NCI-H2107 (cell line): ENCODE measurements around the gene PKN1.

Experiments used
- DNase-seq: peaks from one replicate; lab custom pipeline; 2025; lab: John Stamatoyannopoulos, UW

The PKN1 gene

DNA sequence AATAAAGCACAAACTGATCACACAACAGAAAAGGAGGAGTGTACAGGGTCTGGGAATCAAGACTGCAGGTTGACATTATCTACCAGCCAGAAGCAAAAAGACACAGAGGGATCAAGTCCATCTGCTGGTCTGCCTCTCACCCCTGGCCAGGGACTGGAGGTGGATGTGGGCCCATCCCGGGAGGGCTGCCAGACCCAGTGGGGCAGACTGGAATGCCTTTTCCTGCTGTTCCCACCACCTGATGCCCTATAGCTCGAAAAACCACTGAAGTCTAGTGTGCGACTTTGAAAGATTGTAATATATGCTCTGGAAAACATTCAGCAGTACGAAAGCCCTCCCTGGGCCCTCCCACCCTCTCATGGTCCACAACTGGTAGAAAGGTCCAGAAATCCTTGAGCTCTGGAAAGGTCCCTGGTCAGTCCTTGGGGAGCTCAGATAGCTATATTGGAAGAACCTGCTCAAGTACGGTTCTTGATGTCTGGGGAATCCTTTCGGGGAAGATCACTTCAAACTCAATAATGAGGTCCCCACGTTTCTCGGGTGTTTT lies 82.5 kb downstream of the PKN1 start:
- no peak for DNase-seq

DNA sequence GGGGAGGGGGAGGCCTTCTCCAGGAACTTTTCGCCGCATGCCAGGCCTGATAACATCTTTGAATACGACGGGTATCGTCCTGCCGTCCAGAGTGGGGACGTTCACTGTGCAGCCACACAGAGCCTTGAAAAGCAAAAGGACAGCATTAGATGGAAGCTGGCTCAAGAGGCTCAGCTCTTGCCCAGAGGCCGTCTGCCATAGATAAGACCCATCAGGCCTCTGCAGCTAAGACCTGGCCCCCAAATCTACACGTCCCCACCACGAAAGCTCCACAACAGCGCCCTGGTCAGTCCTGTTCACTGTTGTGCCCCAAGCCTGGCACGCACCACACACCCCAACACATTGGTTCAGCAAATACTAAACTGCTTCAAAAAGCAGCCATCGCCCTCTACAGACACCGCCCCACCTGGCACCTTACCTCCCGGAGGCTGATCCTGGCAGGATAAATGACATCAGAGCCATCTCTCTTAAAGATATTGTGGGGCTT lies 83.0 kb downstream of the PKN1 start:
- DNase-seq: no peak

DNA sequence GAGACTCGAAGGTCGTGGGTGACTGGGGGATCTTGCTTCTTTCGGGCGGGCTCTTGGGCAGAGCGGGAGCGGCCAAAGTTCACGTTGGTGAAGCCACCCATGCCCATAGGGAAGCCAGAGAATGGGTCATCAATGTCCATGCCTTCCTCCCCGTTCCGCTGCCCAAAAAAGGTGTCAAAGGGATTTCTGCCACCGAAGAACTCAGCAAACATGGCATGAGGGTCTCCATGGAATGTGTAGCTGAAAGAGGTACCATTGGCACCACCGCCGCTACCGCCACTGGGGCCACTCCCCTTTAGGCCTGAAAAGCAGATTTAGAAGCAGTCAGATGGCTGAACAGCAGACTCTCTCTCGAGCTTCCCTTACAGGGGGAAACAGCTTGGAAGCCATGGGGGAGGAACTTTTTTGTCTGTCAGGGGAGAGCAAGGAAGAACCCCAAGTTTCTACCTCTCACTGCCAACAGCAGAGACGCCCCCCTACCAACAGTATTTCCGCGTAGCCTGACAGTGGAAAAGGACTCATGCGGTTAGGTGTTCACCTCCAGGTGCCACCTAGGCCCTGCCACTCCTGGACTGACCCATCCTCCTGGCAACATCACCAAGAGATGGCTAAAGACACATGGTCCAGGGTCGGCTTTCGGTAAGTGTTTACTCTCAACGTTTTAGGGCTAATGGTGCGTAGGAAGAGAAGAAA lies 83.8 kb downstream of the PKN1 start:
- no peak for DNase-seq

DNA sequence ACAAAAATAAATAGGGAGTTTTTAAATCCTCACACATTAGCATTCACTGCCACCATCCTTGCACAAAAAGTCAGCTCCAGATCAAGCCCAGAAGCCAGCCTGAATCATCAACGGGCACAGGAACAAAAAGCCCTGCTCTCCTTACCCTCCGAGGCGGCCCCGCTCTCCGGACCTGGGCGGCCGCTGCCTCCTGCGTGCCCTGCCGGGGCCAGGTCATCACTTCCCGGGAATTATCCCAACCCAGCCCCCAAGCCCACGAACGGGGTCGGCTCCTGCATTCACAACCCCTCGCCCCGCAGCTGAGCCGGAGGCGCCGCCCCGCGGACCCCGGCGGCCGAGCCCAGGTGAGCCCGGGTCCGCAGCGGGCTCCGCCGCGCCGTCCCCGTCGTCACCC lies 84.3 kb downstream of the PKN1 start:
- no peak for DNase-seq

DNA sequence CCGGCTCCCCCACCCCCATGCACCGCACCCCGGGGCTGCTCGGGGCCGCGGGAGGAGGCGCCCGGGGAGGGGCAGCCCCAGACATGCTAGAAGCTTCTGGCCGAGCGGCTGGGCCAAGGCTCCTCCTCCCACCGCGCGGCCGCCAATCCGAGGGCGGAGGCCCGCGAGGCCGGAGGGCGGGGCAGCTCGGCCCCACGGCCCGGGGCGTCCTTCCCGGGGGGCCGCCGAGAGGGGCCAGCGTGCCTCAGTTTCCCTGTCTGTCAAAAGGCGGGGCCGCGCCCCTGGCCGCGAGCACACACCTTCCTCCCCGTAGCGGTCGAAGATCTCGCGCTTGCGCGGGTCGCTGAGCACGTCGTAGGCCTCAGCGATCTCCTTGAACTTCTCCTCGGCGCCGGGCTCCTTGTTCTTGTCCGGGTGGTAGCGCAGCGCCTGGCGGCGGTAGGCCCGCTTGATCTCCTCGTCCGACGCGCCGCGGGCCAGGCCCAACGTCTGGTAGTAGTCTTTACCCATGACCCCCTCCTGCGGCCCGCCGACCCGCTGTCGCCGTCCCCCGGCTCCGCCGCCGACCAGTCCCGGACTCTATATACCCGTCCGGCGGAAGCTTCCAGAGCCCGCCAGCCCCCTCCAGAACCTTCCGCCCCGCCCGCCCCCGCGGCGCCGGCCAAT lies 84.9 kb downstream of the PKN1 start, which contains the start of gene DNAJB1:
Gene DNAJB1 (minus strand): TSS at position 558 of the 666 bp plus-strand sequence. CDS start 48 bp downstream, at position 510.
- no peak for DNase-seq

DNA sequence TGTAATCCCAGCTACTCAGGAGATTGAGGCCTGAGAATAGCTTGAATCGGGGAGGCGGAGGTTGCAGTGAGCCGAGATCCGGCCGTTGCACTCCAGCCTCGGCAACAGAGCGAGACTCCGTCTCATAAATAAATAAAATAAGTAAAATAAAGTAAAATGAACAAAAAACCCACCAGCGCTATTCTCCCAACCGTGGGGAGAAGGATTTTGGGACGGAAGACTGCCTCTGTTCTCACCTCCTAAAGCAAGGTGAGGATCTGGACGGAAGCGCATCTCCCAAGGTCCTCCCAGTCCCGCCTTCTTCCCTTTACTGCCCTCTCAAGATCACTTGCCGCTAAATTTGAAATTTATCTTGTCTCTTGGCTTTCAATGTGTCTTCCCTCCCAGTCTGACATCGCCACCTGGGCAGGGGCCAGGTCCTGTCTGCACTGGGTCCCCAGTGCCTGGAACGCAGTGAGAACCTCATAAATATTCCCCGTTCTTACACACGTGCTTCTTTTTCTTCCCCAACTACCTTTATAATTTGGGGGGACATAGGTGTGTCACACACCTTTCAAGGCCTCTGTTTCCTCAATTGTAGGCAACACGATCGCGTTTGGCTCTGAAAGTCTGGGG lies 86.2 kb downstream of the PKN1 start:
- DNase-seq: no peak

DNA sequence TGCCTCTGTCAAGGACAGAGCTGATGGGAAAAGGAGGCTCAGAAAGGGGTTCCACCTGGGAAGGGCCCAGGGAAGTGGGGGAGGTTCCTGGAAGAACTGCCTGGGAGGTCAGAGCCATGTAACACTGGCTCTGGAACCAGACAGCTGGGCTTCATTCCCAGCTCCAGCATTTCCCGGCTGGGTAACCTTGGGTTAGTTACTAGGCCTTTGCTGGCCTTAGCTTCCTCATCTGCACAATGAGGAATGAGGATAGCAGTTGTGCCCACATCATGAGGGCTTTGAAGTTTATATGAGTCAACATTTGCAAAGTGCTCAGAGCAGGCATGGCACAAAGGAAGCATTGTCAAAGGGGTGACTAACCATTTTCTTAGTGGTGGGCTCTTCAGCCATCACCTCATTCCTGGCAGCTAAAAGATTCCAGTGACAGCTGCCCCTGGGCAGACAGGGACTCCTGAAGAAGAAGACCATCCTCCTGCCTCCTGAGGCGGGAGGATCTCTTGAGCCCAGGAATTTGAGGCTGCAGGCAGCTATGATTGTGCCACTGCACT lies 86.8 kb downstream of the PKN1 start:
- DNase-seq: no peak

DNA sequence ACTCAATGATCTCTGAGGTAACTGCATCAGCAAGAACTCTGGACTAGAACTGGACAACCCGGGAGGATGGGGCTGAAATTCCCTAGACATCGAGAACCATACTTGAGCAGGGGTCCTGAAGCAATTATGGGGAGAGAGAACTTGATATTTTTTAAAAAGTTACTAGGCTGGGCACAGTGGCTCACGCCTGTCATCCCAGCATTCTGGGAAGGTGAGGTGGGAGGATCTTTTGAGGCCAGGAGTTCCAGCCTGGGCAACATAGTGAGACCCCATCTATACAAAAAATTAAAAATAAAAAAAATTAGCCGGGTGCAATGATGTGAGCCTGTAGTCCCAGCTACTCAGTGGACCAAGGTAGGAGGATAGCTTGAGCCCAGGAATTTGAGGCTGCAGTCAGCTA lies 87.4 kb downstream of the PKN1 start:
- DNase-seq: no peak
